Liver (tissue), 9 donors: ENCODE measurements around the gene GLI1. TPM values are rescaled to one million over a fixed set of nuclear protein-coding genes. Genes with fewer than 3 reads are reported as not detected.
A peak's percentile ranks its signal among the peaks of the same experiment; 100 is the strongest.

Experiments used
- DNase-seq: peaks from one replicate; pipeline ENCODE4 v3.0.0-alpha.2; 2017; ENCODE audit warnings: low spot score
- H3K27ac ChIP-seq, 2 donors: one replicate each; pipeline ENCODE4 v1.7.0; 2013; ENCODE audit warnings: inconsistent platforms in 2 of 2, low read length in 2 of 2, control low read depth in 1 of 2, low read depth in 1 of 2, mild to moderate bottlenecking in 1 of 2
- H3K27me3 ChIP-seq, 4 donors: one replicate each; pipeline versions ENCODE4 v1.6.1 to v1.7.0; 2013; ENCODE audit warnings: low read length in 3 of 4, inconsistent platforms in 1 of 4, mild to moderate bottlenecking in 1 of 4, moderate library complexity in 1 of 4; ENCODE audit not compliant: control insufficient read depth in 4 of 4, insufficient read depth in 4 of 4
- H3K36me3 ChIP-seq, 4 donors: one replicate each; pipeline versions ENCODE4 v1.6.1 to v1.7.0; 2013; ENCODE audit warnings: low read length in 3 of 4, mild to moderate bottlenecking in 3 of 4, low read depth in 1 of 4, moderate library complexity in 1 of 4; ENCODE audit not compliant: control insufficient read depth in 4 of 4, insufficient read depth in 3 of 4
- H3K4me1 ChIP-seq, 4 donors: one replicate each; pipeline versions ENCODE4 v1.6.1 to v1.7.0; 2013; ENCODE audit warnings: low read length in 3 of 4, mild to moderate bottlenecking in 3 of 4, moderate library complexity in 1 of 4; ENCODE audit not compliant: control insufficient read depth in 4 of 4, insufficient read depth in 4 of 4
- H3K4me3 ChIP-seq, 3 donors: one replicate each; pipeline versions ENCODE4 v1.6.1 to v1.7.0; 2013; ENCODE audit warnings: low read length in 3 of 3, control low read depth in 1 of 3, low read depth in 1 of 3, mild to moderate bottlenecking in 1 of 3
- H3K9ac ChIP-seq, 2 donors: one replicate each; pipeline ENCODE4 v1.7.0; 2013; ENCODE audit warnings: low read length in 2 of 2, mild to moderate bottlenecking in 2 of 2, moderate library complexity in 2 of 2, control low read depth in 1 of 2, low read depth in 1 of 2
- H3K9me3 ChIP-seq, 4 donors: one replicate each; pipeline versions ENCODE4 v1.6.1 to v1.7.0; 2013; ENCODE audit warnings: low read length in 3 of 4; ENCODE audit not compliant: control insufficient read depth in 4 of 4
- CTCF ChIP-seq: fragments of 150-350 bp; IDR thresholded peaks from 2 replicates; pipeline ENCODE4 v1.5.1; 2017; ENCODE audit warnings: improper control_type of control experiment, low read depth, low read length; ENCODE audit not compliant: missing input control
- EGR1 ChIP-seq, 2 donors: IDR thresholded peaks; 2 replicates each; pipeline ENCODE4 v1.6.1; 2016 to 2018; ENCODE audit warnings: antibody characterized with exemption in 2 of 2, low read depth in 2 of 2
- FOXA1 ChIP-seq: IDR thresholded peaks from 2 replicates; pipeline ENCODE4 v1.6.1; 2016; ENCODE audit warnings: antibody characterized with exemption
- FOXA2 ChIP-seq: IDR thresholded peaks from 2 replicates; pipeline ENCODE4 v1.6.1; 2016; ENCODE audit warnings: antibody characterized with exemption
- GABPA ChIP-seq, 2 donors: IDR thresholded peaks in 1 of 2; conservative IDR thresholded peaks in 1 of 2; 2 replicates each; pipeline ENCODE4 v1.6.1; 2016; ENCODE audit warnings: antibody characterized with exemption in 2 of 2, mild to moderate bottlenecking in 1 of 2, moderate library complexity in 1 of 2
- MAX ChIP-seq: IDR thresholded peaks from 2 replicates; pipeline ENCODE4 v1.6.1; 2016; ENCODE audit warnings: antibody characterized with exemption
- NR2F2 ChIP-seq: IDR thresholded peaks from 2 replicates; pipeline ENCODE4 v1.6.1; 2016; ENCODE audit warnings: antibody characterized with exemption
- RAD21 ChIP-seq, 2 donors: IDR thresholded peaks; 2 replicates each; pipeline ENCODE4 v1.6.1; 2016; ENCODE audit warnings: antibody characterized with exemption in 2 of 2, mild to moderate bottlenecking in 2 of 2
- RXRA ChIP-seq, 2 donors: IDR thresholded peaks; 2 replicates each; pipeline ENCODE4 v1.6.1; 2017 to 2018; ENCODE audit warnings: antibody characterized with exemption in 2 of 2, mild to moderate bottlenecking in 1 of 2
- YY1 ChIP-seq: IDR thresholded peaks from 2 replicates; pipeline ENCODE4 v1.6.1; 2016; ENCODE audit warnings: antibody characterized with exemption, mild to moderate bottlenecking
- WGBS: extraction: QIAGEN DNeasy Blood & Tissue Kit; methylation state at CpG from one replicate; pipeline ENCODE4 v1.1.7; 2013; 5-methylcytosine and 5-hydroxymethylcytosine counted together
- polyA plus RNA-seq, 2 donors: library from polyadenylated mRNA; stranded (reverse) in 1 of 2; unstranded in 1 of 2; fragments of 200-250 nt in 1 of 2; fragments of >200 nt in 1 of 2; fragmentation: Nextera tagmentation in 1 of 2; extraction: Ambion mirVana in 1 of 2; gene quantifications; one replicate each; pipeline versions ENCODE4 v1.2.1 to v1.2.3, GENCODE V29; 2013 to 2015
- total RNA-seq, 2 donors: library from RNA; depleted of rRNA; stranded (reverse); fragments of >200 nt; gene quantifications; one replicate each; pipeline ENCODE4 v1.2.3, GENCODE V29; 2014
- TF ChIP-seq, protein P1 (sequence below): IDR thresholded peaks from 2 replicates; pipeline ENCODE4 v1.6.1; 2016; ENCODE audit warnings: antibody characterized with exemption
- TF ChIP-seq, protein P2 (sequence below): IDR thresholded peaks from 2 replicates; pipeline ENCODE4 v1.6.1; 2016; ENCODE audit warnings: antibody characterized with exemption, mild to moderate bottlenecking
- donor health status: healthy.
- donor health status: healthy.
- donor health status: healthy.
- donor health status: healthy.
- donor health status: healthy.

The GLI1 gene
- total and polyA plus RNA-seq, 4 donors = 0.09 to 0.44 (median 0.24) TPM

GRCh38 chr12:57476993-57477709 lies 17.6 kb downstream of the GLI1 start:
- 76% methylated on average over 15 of the region's 15 CpGs for WGBS
- H3K9ac ChIP-seq = no peak overlapping the region
- no peaks in the 10 kb centered on the region for H3K9me3 ChIP-seq
- H3K4me3 ChIP-seq = peak overlapping the region in 2 of 3 donors; percentile 2 to 12
- peaks cover 4 to 17% (median 12%) of the 10 kb centered on the region in 4 donors for H3K4me1 ChIP-seq
- DNase-seq = no peak
- peaks cover 0 to 2% (median 0%) of the 10 kb centered on the region in 4 donors for H3K36me3 ChIP-seq
- peak overlapping the region; percentile 64 to 79 for H3K27ac ChIP-seq
- peaks cover 0 to 6% (median 3%) of the 10 kb centered on the region in 4 donors for H3K27me3 ChIP-seq
- TF ChIP-seq FOXA1 (no peak), CTCF (no peak), EGR1 (IDR thresholded peaks at IDR 0.05; ENCODE audit: low read depth in 2 of 2) (no peak), GABPA (IDR thresholded peaks at IDR 0.05 in 1 of 2, conservative IDR thresholded peaks at IDR 0.05 in 1 of 2) (no peak), FOXA2 (no peak), YY1 (no peak), RXRA (IDR thresholded peaks at IDR 0.05) (no peak), NR2F2 (no peak)
- TF ChIP-seq, protein P1, sequence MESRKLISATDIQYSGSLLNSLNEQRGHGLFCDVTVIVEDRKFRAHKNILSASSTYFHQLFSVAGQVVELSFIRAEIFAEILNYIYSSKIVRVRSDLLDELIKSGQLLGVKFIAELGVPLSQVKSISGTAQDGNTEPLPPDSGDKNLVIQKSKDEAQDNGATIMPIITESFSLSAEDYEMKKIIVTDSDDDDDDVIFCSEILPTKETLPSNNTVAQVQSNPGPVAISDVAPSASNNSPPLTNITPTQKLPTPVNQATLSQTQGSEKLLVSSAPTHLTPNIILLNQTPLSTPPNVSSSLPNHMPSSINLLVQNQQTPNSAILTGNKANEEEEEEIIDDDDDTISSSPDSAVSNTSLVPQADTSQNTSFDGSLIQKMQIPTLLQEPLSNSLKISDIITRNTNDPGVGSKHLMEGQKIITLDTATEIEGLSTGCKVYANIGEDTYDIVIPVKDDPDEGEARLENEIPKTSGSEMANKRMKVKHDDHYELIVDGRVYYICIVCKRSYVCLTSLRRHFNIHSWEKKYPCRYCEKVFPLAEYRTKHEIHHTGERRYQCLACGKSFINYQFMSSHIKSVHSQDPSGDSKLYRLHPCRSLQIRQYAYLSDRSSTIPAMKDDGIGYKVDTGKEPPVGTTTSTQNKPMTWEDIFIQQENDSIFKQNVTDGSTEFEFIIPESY = no peak
- TF ChIP-seq, protein P2, sequence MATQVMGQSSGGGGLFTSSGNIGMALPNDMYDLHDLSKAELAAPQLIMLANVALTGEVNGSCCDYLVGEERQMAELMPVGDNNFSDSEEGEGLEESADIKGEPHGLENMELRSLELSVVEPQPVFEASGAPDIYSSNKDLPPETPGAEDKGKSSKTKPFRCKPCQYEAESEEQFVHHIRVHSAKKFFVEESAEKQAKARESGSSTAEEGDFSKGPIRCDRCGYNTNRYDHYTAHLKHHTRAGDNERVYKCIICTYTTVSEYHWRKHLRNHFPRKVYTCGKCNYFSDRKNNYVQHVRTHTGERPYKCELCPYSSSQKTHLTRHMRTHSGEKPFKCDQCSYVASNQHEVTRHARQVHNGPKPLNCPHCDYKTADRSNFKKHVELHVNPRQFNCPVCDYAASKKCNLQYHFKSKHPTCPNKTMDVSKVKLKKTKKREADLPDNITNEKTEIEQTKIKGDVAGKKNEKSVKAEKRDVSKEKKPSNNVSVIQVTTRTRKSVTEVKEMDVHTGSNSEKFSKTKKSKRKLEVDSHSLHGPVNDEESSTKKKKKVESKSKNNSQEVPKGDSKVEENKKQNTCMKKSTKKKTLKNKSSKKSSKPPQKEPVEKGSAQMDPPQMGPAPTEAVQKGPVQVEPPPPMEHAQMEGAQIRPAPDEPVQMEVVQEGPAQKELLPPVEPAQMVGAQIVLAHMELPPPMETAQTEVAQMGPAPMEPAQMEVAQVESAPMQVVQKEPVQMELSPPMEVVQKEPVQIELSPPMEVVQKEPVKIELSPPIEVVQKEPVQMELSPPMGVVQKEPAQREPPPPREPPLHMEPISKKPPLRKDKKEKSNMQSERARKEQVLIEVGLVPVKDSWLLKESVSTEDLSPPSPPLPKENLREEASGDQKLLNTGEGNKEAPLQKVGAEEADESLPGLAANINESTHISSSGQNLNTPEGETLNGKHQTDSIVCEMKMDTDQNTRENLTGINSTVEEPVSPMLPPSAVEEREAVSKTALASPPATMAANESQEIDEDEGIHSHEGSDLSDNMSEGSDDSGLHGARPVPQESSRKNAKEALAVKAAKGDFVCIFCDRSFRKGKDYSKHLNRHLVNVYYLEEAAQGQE = no peak

GRCh38 chr12:57477710-57478681 lies 18.4 kb downstream of the GLI1 start:
- H3K27me3 ChIP-seq = peaks cover 0 to 6% (median 3%) of the 10 kb centered on the region in 4 donors
- H3K9ac ChIP-seq = peak overlapping the region; percentile 28 to 63
- H3K4me3 ChIP-seq = peak overlapping the region in 2 of 3 donors; percentile 2 to 12
- H3K27ac ChIP-seq = peak overlapping the region; percentile 66 to 79
- peaks cover 4 to 17% (median 12%) of the 10 kb centered on the region in 4 donors for H3K4me1 ChIP-seq
- TF ChIP-seq RAD21 (IDR thresholded peaks at IDR 0.05) = no peak
- no peak for TF ChIP-seq MAX
- TF ChIP-seq EGR1 (IDR thresholded peaks at IDR 0.05; ENCODE audit: low read depth in 2 of 2) = no peak
- TF ChIP-seq YY1 = no peak
- TF ChIP-seq FOXA2 = no peak
- H3K9me3 ChIP-seq = no peaks in the 10 kb centered on the region
- DNase-seq = no peak
- WGBS = 73% methylated on average over 12 of the region's 12 CpGs
- H3K36me3 ChIP-seq = no peaks in the 10 kb centered on the region
